ENCODE results near the gene POLN. TPM values are rescaled to one million over a fixed set of nuclear protein-coding genes. Genes with fewer than 3 reads are reported as not detected.

Gene POLN
- total and polyA plus RNA-seq, 2 of the 4 experiments (the other 2 are of a cell fraction) = 0.63 to 0.72 TPM

DNA sequence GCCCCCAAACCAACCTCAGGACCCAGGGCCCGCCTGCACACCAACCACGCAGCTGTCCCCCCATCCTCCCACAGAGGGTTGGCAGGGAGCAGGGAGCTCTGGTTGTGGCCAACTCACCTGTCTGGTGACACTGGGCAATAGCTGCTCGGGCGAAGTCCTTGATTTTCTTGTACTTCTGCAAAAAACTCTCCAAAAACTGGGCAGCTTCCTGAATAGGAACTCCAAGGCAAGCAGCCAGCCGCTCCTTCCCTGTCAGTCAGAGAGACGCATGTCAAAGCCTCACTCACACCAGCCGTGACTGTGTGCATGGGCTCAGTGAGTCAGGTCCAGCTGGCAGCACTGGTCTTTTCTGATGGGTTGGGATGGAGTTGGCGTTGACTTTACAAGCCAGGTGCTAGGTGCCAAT is 156.4 kb downstream of the POLN start:
- Histone ChIP-seq H3K4me1 (ENCODE audit: control insufficient read depth, insufficient read depth, low read length) (no peaks in the 10 kb centered on the region), H2BK5ac (ENCODE audit: low read depth, low read length, poor library complexity, severe bottlenecking) (no peak overlapping the region), H3K36me3 (ENCODE audit: control insufficient read depth, insufficient read depth, low read length) (no peaks in the 10 kb centered on the region), H3K14ac (replicated peaks; ENCODE audit: low read depth, low read length) (no peak overlapping the region), H3K27me3 (ENCODE audit: control insufficient read depth, insufficient read depth, low read length) (peaks cover 31% of the 10 kb centered on the region), H3K4me2 (ENCODE audit: low read depth, low read length) (no peak overlapping the region), H4K5ac (ENCODE audit: low read depth, low read length) (no peak overlapping the region), H2AK9ac (replicated peaks; ENCODE audit: low read depth, low read length, poor library complexity) (no peak overlapping the region), H3K4ac (ENCODE audit: low read depth, low read length) (no peak overlapping the region), H2BK20ac (ENCODE audit: low read depth, low read length) (no peak overlapping the region), H3K9ac (ENCODE audit: low read depth, low read length) (no peak overlapping the region), H2AK5ac (ENCODE audit: low read depth, low read length) (no peak overlapping the region), H3K79me1 (ENCODE audit: low read depth in 1 of 2, low read length in 2 of 2) (no peaks in the 10 kb centered on the region), H2BK15ac (ENCODE audit: low read depth, low read length) (no peak overlapping the region), H3K4me3 (ENCODE audit: insufficient read depth, low read depth, low read length) (no peak overlapping the region), H3K9me3 (ENCODE audit: control insufficient read depth, insufficient read depth, low read length) (no peaks in the 10 kb centered on the region), H3K18ac (ENCODE audit: low read depth, low read length) (no peak overlapping the region), H3K27ac (ENCODE audit: insufficient read depth, low read length) (no peak overlapping the region), H4K8ac (ENCODE audit: low read depth in 2 of 2, low read length in 2 of 2) (no peak overlapping the region), H3K9me1 (ENCODE audit: insufficient read depth, low read length) (no peaks in the 10 kb centered on the region), H3K23ac (ENCODE audit: low read depth, low read length) (no peak overlapping the region), H2BK120ac (ENCODE audit: low read depth, low read length) (no peak overlapping the region), H3K56ac (ENCODE audit: extremely low read depth, insufficient read depth, low read length) (no peak overlapping the region), H2AFZ (replicated peaks; ENCODE audit: low read length, poor library complexity) (no peak overlapping the region), H4K20me1 (ENCODE audit: insufficient read depth, low read length) (no peaks in the 10 kb centered on the region), H4K91ac (ENCODE audit: insufficient read depth, low read depth, low read length) (no peak overlapping the region)
- TF ChIP-seq POLR2A (IDR thresholded peaks at IDR 0.05; ENCODE audit: low read depth, low read length) (no peak), RFX5 (IDR thresholded peaks at IDR 0.05; ENCODE audit: low read depth, low read length) (no peak)
- WGBS, 2 experiments (ENCODE audit: extremely low coverage in 2 of 2, insufficient read length in 1 of 2) = 77% methylated on average over 4 of the region's 8 CpGs; no CpG with 5 or more reads in 1 of the 2 experiments
- ChIA-PET CTCF (no interaction called here), POLR2A (ENCODE audit: unreplicated experiment) (no interaction called here)
- no peak for ATAC-seq (ENCODE audit: low read depth)
- intact Hi-C loops (cut with micrococcal nuclease) = no loop called here
- BruUV-seq (replicated peaks) = no TSS peak
- in situ Hi-C loops (cut with MboI; ENCODE audit: low sequenced_read_pairs) = no loop called here
- DNase-seq = no peak
- dilution Hi-C loops (cut with HindIII; ENCODE audit: low sequenced_read_pairs, unreplicated experiment) = no loop called here

All from IMR-90 (cell line).